ENCODE data around the gene BEND5. TPM values are rescaled to one million over a fixed set of nuclear protein-coding genes. Genes with fewer than 3 reads are reported as not detected.
A peak's percentile ranks its signal among the peaks of the same experiment; 100 is the strongest.

Gene BEND5
- total RNA-seq, 1 donor from 2014 or later: 10.6 TPM

DNA sequence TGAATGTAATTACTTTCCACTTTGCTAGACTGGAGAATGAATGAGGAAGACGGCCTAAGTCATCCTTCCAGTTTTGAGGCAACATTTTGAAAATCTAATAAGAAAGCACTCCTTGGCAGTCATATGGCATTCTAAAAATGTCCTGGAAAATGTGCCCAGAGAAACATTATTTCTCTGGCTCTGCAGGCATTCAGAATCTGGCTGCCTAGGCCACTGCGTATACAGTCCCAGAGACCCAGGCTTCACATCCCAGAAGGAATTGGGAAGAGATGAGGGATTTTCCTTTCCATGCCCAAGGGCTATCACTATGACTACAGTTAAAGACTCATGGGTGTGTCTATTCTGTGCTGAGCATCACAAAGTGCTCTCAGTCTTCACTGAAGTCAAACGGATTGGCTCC is 92.9 kb downstream of the BEND5 start:
- H3K4me3 Mint-ChIP-seq: no peak overlapping the region
- peaks cover 14% of the 10 kb centered on the region for H3K27me3 Mint-ChIP-seq
- TF ChIP-seq, protein P1, sequence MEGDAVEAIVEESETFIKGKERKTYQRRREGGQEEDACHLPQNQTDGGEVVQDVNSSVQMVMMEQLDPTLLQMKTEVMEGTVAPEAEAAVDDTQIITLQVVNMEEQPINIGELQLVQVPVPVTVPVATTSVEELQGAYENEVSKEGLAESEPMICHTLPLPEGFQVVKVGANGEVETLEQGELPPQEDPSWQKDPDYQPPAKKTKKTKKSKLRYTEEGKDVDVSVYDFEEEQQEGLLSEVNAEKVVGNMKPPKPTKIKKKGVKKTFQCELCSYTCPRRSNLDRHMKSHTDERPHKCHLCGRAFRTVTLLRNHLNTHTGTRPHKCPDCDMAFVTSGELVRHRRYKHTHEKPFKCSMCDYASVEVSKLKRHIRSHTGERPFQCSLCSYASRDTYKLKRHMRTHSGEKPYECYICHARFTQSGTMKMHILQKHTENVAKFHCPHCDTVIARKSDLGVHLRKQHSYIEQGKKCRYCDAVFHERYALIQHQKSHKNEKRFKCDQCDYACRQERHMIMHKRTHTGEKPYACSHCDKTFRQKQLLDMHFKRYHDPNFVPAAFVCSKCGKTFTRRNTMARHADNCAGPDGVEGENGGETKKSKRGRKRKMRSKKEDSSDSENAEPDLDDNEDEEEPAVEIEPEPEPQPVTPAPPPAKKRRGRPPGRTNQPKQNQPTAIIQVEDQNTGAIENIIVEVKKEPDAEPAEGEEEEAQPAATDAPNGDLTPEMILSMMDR (conservative IDR thresholded peaks at IDR 0.05): no peak
- no peaks in the 10 kb centered on the region for H3K9me3 Mint-ChIP-seq
- peaks cover 15% of the 10 kb centered on the region for H3K4me1 Mint-ChIP-seq (ENCODE audit: unreplicated experiment)
- no peak overlapping the region for H3K27ac Mint-ChIP-seq
- no peak for DNase-seq (ENCODE audit: extremely low spot score, unreplicated experiment)
- H3K36me3 Mint-ChIP-seq: no peaks in the 10 kb centered on the region

GRCh38 chr1:48681476-48682305 is 95.0 kb downstream of the BEND5 start:
- TF ChIP-seq, protein P1 (conservative IDR thresholded peaks at IDR 0.05): no peak
- Mint-ChIP-seq H3K9me3 (no peaks in the 10 kb centered on the region), H3K36me3 (no peaks in the 10 kb centered on the region), H3K27me3 (peaks cover 23% of the 10 kb centered on the region), H3K27ac (no peak overlapping the region), H3K4me3 (no peak overlapping the region), H3K4me1 (ENCODE audit: unreplicated experiment) (peaks cover 19% of the 10 kb centered on the region)
- no peak for DNase-seq (ENCODE audit: extremely low spot score, unreplicated experiment)

GRCh38 chr1:48680411-48681035 is 96.2 kb downstream of the BEND5 start:
- Mint-ChIP-seq H3K9me3 (no peaks in the 10 kb centered on the region), H3K4me1 (ENCODE audit: unreplicated experiment) (peaks cover 19% of the 10 kb centered on the region), H3K27me3 (peaks cover 23% of the 10 kb centered on the region), H3K36me3 (no peaks in the 10 kb centered on the region), H3K4me3 (no peak overlapping the region), H3K27ac (no peak overlapping the region)
- DNase-seq (ENCODE audit: extremely low spot score, unreplicated experiment): no peak
- TF ChIP-seq, protein P1 (conservative IDR thresholded peaks at IDR 0.05): peak; percentile 44

GRCh38 chr1:48679859-48680258 is 96.8 kb downstream of the BEND5 start:
- Mint-ChIP-seq H3K27me3 (peaks cover 23% of the 10 kb centered on the region), H3K36me3 (no peaks in the 10 kb centered on the region), H3K27ac (no peak overlapping the region), H3K4me1 (ENCODE audit: unreplicated experiment) (peaks cover 19% of the 10 kb centered on the region), H3K9me3 (no peaks in the 10 kb centered on the region), H3K4me3 (no peak overlapping the region)
- TF ChIP-seq, protein P1 (conservative IDR thresholded peaks at IDR 0.05): no peak
- no peak for DNase-seq (ENCODE audit: extremely low spot score, unreplicated experiment)

- Mint-ChIP-seq H3K4me3 (no peak overlapping the region), H3K27me3 (peaks cover 25% of the 10 kb centered on the region), H3K36me3 (no peaks in the 10 kb centered on the region), H3K9me3 (no peaks in the 10 kb centered on the region), H3K4me1 (ENCODE audit: unreplicated experiment) (peaks cover 19% of the 10 kb centered on the region), H3K27ac (no peak overlapping the region)
- DNase-seq (ENCODE audit: extremely low spot score, unreplicated experiment): no peak
- TF ChIP-seq, protein P1 (conservative IDR thresholded peaks at IDR 0.05): no peak
Observed at GRCh38 chr1:48678710-48679505, 97.8 kb downstream of the BEND5 start.

All from type B pancreatic cell (in vitro differentiated cells).